Measurements from ENCODE around the gene YIPF3.

DNA sequence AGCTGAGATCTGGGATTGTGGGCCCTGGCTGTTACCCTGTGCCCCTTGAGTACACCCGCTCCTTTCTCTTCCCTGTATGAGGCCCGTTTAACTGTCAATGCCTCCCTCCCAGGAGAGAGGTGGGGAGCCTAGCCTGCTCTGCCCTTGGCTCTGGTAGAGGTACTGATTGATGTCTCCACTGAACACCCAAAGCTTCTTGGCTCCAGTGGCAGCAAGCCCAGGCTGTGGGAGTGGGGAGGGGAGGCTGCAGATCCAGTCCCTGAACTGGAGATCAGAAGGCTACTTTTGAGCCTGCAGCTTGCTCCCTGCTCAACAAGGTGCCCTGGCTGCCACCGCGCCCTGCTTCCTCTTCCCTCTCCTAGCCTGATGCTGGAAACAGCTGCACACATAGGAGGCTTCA is 14.1 kb downstream of the YIPF3 start:
- TF ChIP-seq, protein P1, sequence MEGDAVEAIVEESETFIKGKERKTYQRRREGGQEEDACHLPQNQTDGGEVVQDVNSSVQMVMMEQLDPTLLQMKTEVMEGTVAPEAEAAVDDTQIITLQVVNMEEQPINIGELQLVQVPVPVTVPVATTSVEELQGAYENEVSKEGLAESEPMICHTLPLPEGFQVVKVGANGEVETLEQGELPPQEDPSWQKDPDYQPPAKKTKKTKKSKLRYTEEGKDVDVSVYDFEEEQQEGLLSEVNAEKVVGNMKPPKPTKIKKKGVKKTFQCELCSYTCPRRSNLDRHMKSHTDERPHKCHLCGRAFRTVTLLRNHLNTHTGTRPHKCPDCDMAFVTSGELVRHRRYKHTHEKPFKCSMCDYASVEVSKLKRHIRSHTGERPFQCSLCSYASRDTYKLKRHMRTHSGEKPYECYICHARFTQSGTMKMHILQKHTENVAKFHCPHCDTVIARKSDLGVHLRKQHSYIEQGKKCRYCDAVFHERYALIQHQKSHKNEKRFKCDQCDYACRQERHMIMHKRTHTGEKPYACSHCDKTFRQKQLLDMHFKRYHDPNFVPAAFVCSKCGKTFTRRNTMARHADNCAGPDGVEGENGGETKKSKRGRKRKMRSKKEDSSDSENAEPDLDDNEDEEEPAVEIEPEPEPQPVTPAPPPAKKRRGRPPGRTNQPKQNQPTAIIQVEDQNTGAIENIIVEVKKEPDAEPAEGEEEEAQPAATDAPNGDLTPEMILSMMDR (IDR thresholded peaks at IDR 0.05) = no peak
- no peak for TF ChIP-seq POLR2A (IDR thresholded peaks at IDR 0.05)
